SK-N-SH treated with all-trans-retinoic acid at 6 μM for 48 hours (cell line): ENCODE measurements around the gene ALB.

ENCODE experiments used
- ATAC-seq: fragments of 200-7000 bp; cut with Tn5 transposase; 3 replicates; pipeline ENCODE4 v1.9.1; 2020; ENCODE audit warnings: mild to moderate bottlenecking, moderate library complexity
- ARNTL ChIP-seq: fragments of 450-650 bp; formaldehyde crosslinking; IDR thresholded peaks from 2 replicates; pipeline ENCODE4 v1.5.0; 2020; ENCODE audit warnings: low read depth, mild to moderate bottlenecking, moderate library complexity, borderline replicate concordance
- BACH2 ChIP-seq: fragments of 250-450 bp; sonication (Bioruptor Pico); IDR thresholded peaks from 2 replicates; pipeline ENCODE4 v1.9.0; 2021; ENCODE audit warnings: mild to moderate bottlenecking, borderline replicate concordance
- CSDC2 ChIP-seq: fragments of 250-450 bp; sonication (Bioruptor Pico); IDR thresholded peaks from 2 replicates; pipeline ENCODE4 v1.5.0; 2020; ENCODE audit warnings: mild to moderate bottlenecking, moderate library complexity
- ESRRG ChIP-seq: fragments of 250-450 bp; sonication (Bioruptor Pico); IDR thresholded peaks from 2 replicates; pipeline ENCODE4 v1.6.1; 2021; ENCODE audit warnings: mild to moderate bottlenecking
- GLIS3 ChIP-seq: fragments of 250-450 bp; sonication (Bioruptor Pico); IDR thresholded peaks from 2 replicates; pipeline ENCODE4 v1.5.0; 2020; ENCODE audit warnings: mild to moderate bottlenecking, moderate library complexity
- OSR1 ChIP-seq: fragments of 250-450 bp; sonication (Bioruptor Pico); IDR thresholded peaks from 2 replicates; pipeline ENCODE4 v1.8.0; 2022; ENCODE audit warnings: moderate library complexity, mild to moderate bottlenecking, inconsistent platforms
- PATZ1 ChIP-seq: fragments of 250-450 bp; sonication (Bioruptor Pico); IDR thresholded peaks from 2 replicates; pipeline ENCODE4 v1.8.0; 2020; ENCODE audit warnings: mild to moderate bottlenecking, moderate library complexity, borderline replicate concordance
- POU6F1 ChIP-seq: fragments of 250-450 bp; sonication (Bioruptor Pico); IDR thresholded peaks from 2 replicates; pipeline ENCODE4 v1.8.0; 2021; ENCODE audit warnings: low read depth, mild to moderate bottlenecking, moderate library complexity, borderline replicate concordance
- PPARA ChIP-seq: fragments of 250-450 bp; sonication (Bioruptor Pico); IDR thresholded peaks from 2 replicates; pipeline ENCODE4 v1.5.0; 2020; ENCODE audit warnings: mild to moderate bottlenecking, borderline replicate concordance
- RARB ChIP-seq: fragments of 250-450 bp; sonication (Bioruptor Pico); IDR thresholded peaks from 2 replicates; pipeline ENCODE4 v1.8.0; 2021; ENCODE audit warnings: mild to moderate bottlenecking, moderate library complexity
- TCF4 ChIP-seq: fragments of 250-450 bp; sonication (Bioruptor Pico); IDR thresholded peaks from 2 replicates; pipeline ENCODE4 v1.8.0; 2021; ENCODE audit warnings: mild to moderate bottlenecking, moderate library complexity, borderline replicate concordance
- TOX ChIP-seq: fragments of 250-450 bp; sonication (Bioruptor Pico); IDR thresholded peaks from 2 replicates; pipeline ENCODE4 v1.8.0; 2021; ENCODE audit warnings: mild to moderate bottlenecking, moderate library complexity, borderline replicate concordance
- TSHZ2 ChIP-seq: fragments of 250-450 bp; sonication (Bioruptor Pico); IDR thresholded peaks from 2 replicates; pipeline ENCODE4 v1.5.0; 2020; ENCODE audit warnings: mild to moderate bottlenecking, moderate library complexity
- ZC3H10 ChIP-seq: fragments of 250-450 bp; sonication (Bioruptor Pico); IDR thresholded peaks from 2 replicates; pipeline ENCODE4 v1.5.1; 2021; ENCODE audit warnings: mild to moderate bottlenecking, moderate library complexity
- ZFP3 ChIP-seq: fragments of 250-450 bp; sonication (Bioruptor Pico); IDR thresholded peaks from 2 replicates; pipeline ENCODE4 v1.5.0; 2020; ENCODE audit warnings: mild to moderate bottlenecking, moderate library complexity
- ZFP30 ChIP-seq: fragments of 450-650 bp; formaldehyde crosslinking; IDR thresholded peaks from 2 replicates; pipeline ENCODE4 v1.5.0; 2022; ENCODE audit warnings: mild to moderate bottlenecking, moderate library complexity
- ZNF565 ChIP-seq: fragments of 450-650 bp; formaldehyde crosslinking; conservative IDR thresholded peaks from 2 replicates; pipeline ENCODE4 v1.5.0; 2020; ENCODE audit warnings: low read depth, mild to moderate bottlenecking, moderate library complexity
- ZNF70 ChIP-seq: fragments of 450-650 bp; formaldehyde crosslinking; IDR thresholded peaks from 2 replicates; pipeline ENCODE4 v1.5.0; 2020; ENCODE audit warnings: mild to moderate bottlenecking, moderate library complexity
- ZNF8 ChIP-seq: fragments of 450-650 bp; formaldehyde crosslinking; IDR thresholded peaks from 2 replicates; pipeline ENCODE4 v1.5.0; 2020; ENCODE audit warnings: mild to moderate bottlenecking, moderate library complexity
- TF ChIP-seq, protein P1 (sequence below): fragments of 250-450 bp; sonication (Bioruptor Pico); IDR thresholded peaks from 2 replicates; pipeline ENCODE4 v1.5.1; 2021; ENCODE audit warnings: mild to moderate bottlenecking, moderate library complexity

ALB gene

GRCh38 chr4:73378887-73379286, 25.2 kb upstream of the ALB start:
- no peak for TF ChIP-seq POU6F1
- no peak for TF ChIP-seq PPARA (CRISPR knock-in tag)
- no peak for TF ChIP-seq BACH2 (CRISPR knock-in tag)
- no peak for TF ChIP-seq TSHZ2 (CRISPR knock-in tag)
- TF ChIP-seq RARB (CRISPR knock-in tag) = no peak
- no peak for TF ChIP-seq TCF4 (CRISPR knock-in tag)
- no peak for TF ChIP-seq ZC3H10 (CRISPR knock-in tag)
- TF ChIP-seq TOX (CRISPR knock-in tag) = no peak
- no peak for TF ChIP-seq OSR1 (CRISPR knock-in tag)
- TF ChIP-seq ESRRG (CRISPR knock-in tag) = no peak
- no peak for TF ChIP-seq ZNF565 (CRISPR knock-in tag)
- TF ChIP-seq CSDC2 (CRISPR knock-in tag) = no peak
- ATAC-seq = no peak

- TF ChIP-seq ZNF8 (no peak), ZFP30 (CRISPR knock-in tag) (no peak), OSR1 (CRISPR knock-in tag) (no peak), PATZ1 (no peak), CSDC2 (CRISPR knock-in tag) (no peak), POU6F1 (no peak), ZNF70 (CRISPR knock-in tag) (no peak)
- no peak for ATAC-seq
Measured at GRCh38 chr4:73379946-73380345, 24.1 kb upstream of the ALB start.

DNA sequence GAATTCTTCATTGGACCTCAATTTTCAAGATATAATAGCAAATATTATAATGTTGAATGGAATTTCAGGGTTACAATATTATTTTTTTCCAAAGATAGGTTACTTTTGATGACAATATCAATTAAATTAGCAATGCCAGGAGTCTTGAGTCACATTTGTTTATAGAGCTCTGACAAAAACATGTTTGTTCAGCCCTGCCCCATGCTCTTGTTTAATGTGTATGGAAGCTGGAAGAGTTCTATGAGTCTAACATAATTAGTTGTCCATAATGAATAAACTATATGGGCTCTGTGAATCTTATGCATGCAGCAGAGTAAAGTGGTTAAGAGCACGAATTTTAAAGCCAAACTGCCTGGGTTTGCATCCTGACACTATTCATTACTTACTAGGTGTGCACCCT, 22.9 kb upstream of the ALB start:
- TF ChIP-seq ARNTL (CRISPR knock-in tag) (no peak), PPARA (CRISPR knock-in tag) (no peak), TCF4 (CRISPR knock-in tag) (no peak), TSHZ2 (CRISPR knock-in tag) (no peak), ESRRG (CRISPR knock-in tag) (no peak), ZC3H10 (CRISPR knock-in tag) (no peak), ZFP30 (CRISPR knock-in tag) (no peak), RARB (CRISPR knock-in tag) (no peak), TOX (CRISPR knock-in tag) (no peak), POU6F1 (no peak), ZNF70 (CRISPR knock-in tag) (no peak), PATZ1 (no peak), BACH2 (CRISPR knock-in tag) (no peak), ZFP3 (CRISPR knock-in tag) (no peak), GLIS3 (CRISPR knock-in tag) (no peak)
- TF ChIP-seq, protein P1, sequence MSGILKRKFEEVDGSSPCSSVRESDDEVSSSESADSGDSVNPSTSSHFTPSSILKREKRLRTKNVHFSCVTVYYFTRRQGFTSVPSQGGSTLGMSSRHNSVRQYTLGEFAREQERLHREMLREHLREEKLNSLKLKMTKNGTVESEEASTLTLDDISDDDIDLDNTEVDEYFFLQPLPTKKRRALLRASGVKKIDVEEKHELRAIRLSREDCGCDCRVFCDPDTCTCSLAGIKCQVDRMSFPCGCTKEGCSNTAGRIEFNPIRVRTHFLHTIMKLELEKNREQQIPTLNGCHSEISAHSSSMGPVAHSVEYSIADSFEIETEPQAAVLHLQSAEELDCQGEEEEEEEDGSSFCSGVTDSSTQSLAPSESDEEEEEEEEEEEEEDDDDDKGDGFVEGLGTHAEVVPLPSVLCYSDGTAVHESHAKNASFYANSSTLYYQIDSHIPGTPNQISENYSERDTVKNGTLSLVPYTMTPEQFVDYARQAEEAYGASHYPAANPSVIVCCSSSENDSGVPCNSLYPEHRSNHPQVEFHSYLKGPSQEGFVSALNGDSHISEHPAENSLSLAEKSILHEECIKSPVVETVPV (CRISPR knock-in tag) = no peak
- no peak for ATAC-seq
